ENCODE measurements around the gene NUAK1. TPM values are rescaled to one million over a fixed set of nuclear protein-coding genes. Genes with fewer than 3 reads are reported as not detected.
A peak's percentile ranks its signal among the peaks of the same experiment; 100 is the strongest.

NUAK1 gene
- total RNA-seq, 4 donors from 2014 or later, result 1.1 to 5.1 (median 2.3) TPM

- H3K36me3 ChIP-seq, result no peaks in the 10 kb centered on the region
- H3K4me1 ChIP-seq, result peaks cover 0 to 79% (median 40%) of the 10 kb centered on the region in 3 donors
- intact Hi-C loops (cut with DNase I), result loop anchor here (10.0 kb wide), 1 partner anchor 426 kb away; no protein-coding TSS in a partner anchor
- H3K4me3 ChIP-seq, result no peak overlapping the region
- 89 to 94% methylated on average over 7 to 8 of the region's 8 CpGs for WGBS, 2 donors
- TF ChIP-seq POLR2A (IDR thresholded peaks at IDR 0.05) (no peak), CTCF (IDR thresholded peaks at IDR 0.05) (no peak)
- H3K9me3 ChIP-seq, result no peaks in the 10 kb centered on the region
- DNase-seq, result no peak
- H3K27ac ChIP-seq, result no peak overlapping the region
- peaks cover 0 to 14% (median 0%) of the 10 kb centered on the region in 4 donors for H3K27me3 ChIP-seq
Measured at GRCh38 chr12:106130474-106131113, 8.2 kb downstream of the NUAK1 start.

GRCh38 chr12:106128585-106129328, 10.0 kb downstream of the NUAK1 start:
- H3K4me1 ChIP-seq, result peaks cover 0 to 77% (median 27%) of the 10 kb centered on the region in 3 donors
- H3K4me3 ChIP-seq, result no peak overlapping the region
- no peak for DNase-seq
- 76 to 86% methylated on average over 7 to 8 of the region's 11 CpGs for WGBS, 2 donors
- peak overlapping the region in 2 of 4 donors; percentile 1 to 42 for H3K27ac ChIP-seq
- intact Hi-C loops (cut with DNase I), result no loop called here
- H3K27me3 ChIP-seq, result peaks cover 0 to 17% (median 0%) of the 10 kb centered on the region in 4 donors
- H3K36me3 ChIP-seq, result no peaks in the 10 kb centered on the region
- no peak for TF ChIP-seq POLR2A (IDR thresholded peaks at IDR 0.05)
- TF ChIP-seq CTCF (IDR thresholded peaks at IDR 0.05), result no peak
- H3K9me3 ChIP-seq, result no peaks in the 10 kb centered on the region

GRCh38 chr12:106127338-106128126, 11.2 kb downstream of the NUAK1 start:
- DNase-seq, result no peak
- intact Hi-C loops (cut with DNase I), result no loop called here
- H3K27ac ChIP-seq, result peak overlapping the region in 3 of 4 donors; percentile 29 to 77 (median 71)
- no peak overlapping the region for H3K4me3 ChIP-seq
- H3K9me3 ChIP-seq, result no peaks in the 10 kb centered on the region
- peaks cover 0 to 73% (median 22%) of the 10 kb centered on the region in 3 donors for H3K4me1 ChIP-seq
- WGBS, 2 donors, result 73 to 77% methylated on average over 10 of the region's 10 CpGs
- no peaks in the 10 kb centered on the region for H3K36me3 ChIP-seq
- TF ChIP-seq CTCF (IDR thresholded peaks at IDR 0.05), result no peak
- no peak for TF ChIP-seq POLR2A (IDR thresholded peaks at IDR 0.05)
- peaks cover 0 to 22% (median 0%) of the 10 kb centered on the region in 4 donors for H3K27me3 ChIP-seq

- TF ChIP-seq CTCF (IDR thresholded peaks at IDR 0.05) (no peak), POLR2A (IDR thresholded peaks at IDR 0.05) (no peak)
- intact Hi-C loops (cut with DNase I), result no loop called here
- Histone ChIP-seq H3K27ac (peak overlapping the region in 3 of 4 donors; percentile 29 to 77 (median 71)), H3K4me3 (no peak overlapping the region), H3K27me3 (peaks cover 0 to 22% (median 0%) of the 10 kb centered on the region in 4 donors), H3K9me3 (no peaks in the 10 kb centered on the region), H3K36me3 (no peaks in the 10 kb centered on the region), H3K4me1 (peaks cover 0 to 69% (median 19%) of the 10 kb centered on the region in 3 donors)
- 83 to 94% methylated on average over 2 of the region's 2 CpGs for WGBS, 2 donors
- DNase-seq, result no peak
Measured at GRCh38 chr12:106126441-106127337, 12.1 kb downstream of the NUAK1 start.

All from esophagus squamous epithelium (tissue), 5 donors.